Kidney (tissue), 14 donors: ENCODE measurements around the gene KIF5C. TPM values are rescaled to one million over a fixed set of nuclear protein-coding genes. Genes with fewer than 3 reads are reported as not detected.

Experiments
- DNase-seq, 5 donors: peaks; one replicate each; pipeline ENCODE4 v3.0.0-alpha.2; 2013 to 2020
- FAIRE-seq: peaks from 2 replicates; lab custom pipeline; 2012; peaks lifted over from hg19 to GRCh38; lab: Jason Lieb, UNC
- H3K27ac ChIP-seq, 2 donors: one replicate each; pipeline ENCODE4 v1.7.0; 2013; ENCODE audit warnings: low read depth in 2 of 2, low read length in 2 of 2, inconsistent platforms in 1 of 2
- H3K27me3 ChIP-seq: one replicate; pipeline ENCODE4 v1.7.1; 2013; ENCODE audit warnings: low read length, inconsistent platforms; ENCODE audit not compliant: control insufficient read depth, insufficient read depth
- H3K36me3 ChIP-seq, 3 donors: one replicate each; pipeline versions ENCODE4 v1.7.0 to v1.7.1; 2013; ENCODE audit warnings: low read length in 3 of 3, control low read depth in 1 of 3, inconsistent platforms in 1 of 3; ENCODE audit not compliant: insufficient read depth in 3 of 3, control insufficient read depth in 2 of 3
- H3K4me1 ChIP-seq, 3 donors: one replicate each; pipeline versions ENCODE4 v1.7.0 to v1.7.1; 2013; ENCODE audit warnings: low read length in 3 of 3, inconsistent platforms in 1 of 3, low read depth in 1 of 3; ENCODE audit not compliant: control insufficient read depth in 2 of 3, insufficient read depth in 2 of 3
- H3K4me3 ChIP-seq, 3 donors: one replicate each; pipeline versions ENCODE4 v1.7.0 to v1.8.1; 2013; ENCODE audit warnings: low read length in 3 of 3, control low read depth in 1 of 3, inconsistent platforms in 1 of 3
- H3K9ac ChIP-seq, 3 donors: one replicate each; pipeline versions ENCODE4 v1.7.0 to v1.7.1; 2013; ENCODE audit warnings: low read length in 3 of 3, control low read depth in 1 of 3, inconsistent platforms in 1 of 3
- H3K9me3 ChIP-seq, 3 donors: one replicate each; pipeline versions ENCODE4 v1.7.0 to v1.7.1; 2013; ENCODE audit warnings: low read length in 3 of 3, control low read depth in 1 of 3, inconsistent platforms in 1 of 3; ENCODE audit not compliant: control insufficient read depth in 2 of 3, insufficient read depth in 1 of 3
- CTCF ChIP-seq: IDR thresholded peaks from 3 replicates; pipeline ENCODE4 v1.5.1; 2012; ENCODE audit warnings: mild to moderate bottlenecking, moderate library complexity, borderline replicate concordance; ENCODE audit not compliant: insufficient read depth; ENCODE audit errors: extremely low read depth
- intact Hi-C: fragments of 100-400 bp; cut with DNase I; formaldehyde crosslinking; loops from one replicate; pipeline ENCODE4 v1.11.1; 2022
- polyA plus RNA-seq: library from polyadenylated mRNA; stranded (reverse); fragments of 350-450 nt; fragmentation: Illumina TruSeq; extraction: RNeasy Lipid Tissue Mini Kit (QIAGEN cat#74804); gene quantifications from one replicate; pipeline ENCODE4 v1.2.3, GENCODE V29; 2014; ENCODE audit warnings: low read depth, low replicate concordance; ENCODE audit not compliant: insufficient read depth
- total RNA-seq: library from RNA; stranded (reverse); fragmentation: NEBNext Ultra II Directional; extraction: Animal tissue kit (Norgen Biotek cat#: 25700); gene quantifications from one replicate; pipeline ENCODE4 v1.2.1, GENCODE V29; 2021
- donor health status: control.
- donor health status: control.
- donor health status: control.
- donor health status: control.
- donor health status: control.
- donor health status: DM: yes; HTN: yes; CAD: no.
- donor health status: Normal renal cell carcinoma (clear cell type).

The KIF5C gene
- total and polyA plus RNA-seq, 2 donors from 2014 or later = 1.0 to 3.6 TPM

- H3K4me1 ChIP-seq = no peaks in the 10 kb centered on the region
- no peaks in the 10 kb centered on the region for H3K36me3 ChIP-seq
- intact Hi-C loops = no loop called here
- H3K9ac ChIP-seq = no peak overlapping the region
- DNase-seq (peak in 2 of 5 donors; percentile 7 to 23), FAIRE-seq (no peak)
- no peaks in the 10 kb centered on the region for H3K27me3 ChIP-seq
- no peak overlapping the region for H3K27ac ChIP-seq
- H3K9me3 ChIP-seq = no peaks in the 10 kb centered on the region
- no peak for TF ChIP-seq CTCF
- H3K4me3 ChIP-seq = no peak overlapping the region
Observed at GRCh38 chr2:148899638-148900318, 24.8 kb downstream of the KIF5C start.

- FAIRE-seq = no peak
- Histone ChIP-seq H3K9me3 (no peaks in the 10 kb centered on the region), H3K27ac (no peak overlapping the region), H3K9ac (no peak overlapping the region), H3K27me3 (no peaks in the 10 kb centered on the region), H3K36me3 (no peaks in the 10 kb centered on the region), H3K4me3 (no peak overlapping the region), H3K4me1 (no peaks in the 10 kb centered on the region)
- DNase-seq = peak in 1 of 5 donors; percentile 8
- no peak for TF ChIP-seq CTCF
- intact Hi-C loops = no loop called here
Observed at GRCh38 chr2:148900350-148900837, 25.4 kb downstream of the KIF5C start.

GRCh38 chr2:148901142-148901541 lies 26.1 kb downstream of the KIF5C start:
- no peak for TF ChIP-seq CTCF
- intact Hi-C loops = no loop called here
- H3K4me3 ChIP-seq = no peak overlapping the region
- no peaks in the 10 kb centered on the region for H3K36me3 ChIP-seq
- H3K27ac ChIP-seq = no peak overlapping the region
- H3K4me1 ChIP-seq = no peaks in the 10 kb centered on the region
- H3K9ac ChIP-seq = no peak overlapping the region
- FAIRE-seq = no peak
- H3K9me3 ChIP-seq = no peaks in the 10 kb centered on the region
- DNase-seq = peak in 1 of 5 donors; percentile 18
- no peaks in the 10 kb centered on the region for H3K27me3 ChIP-seq
